Panc1 (cell line): ENCODE results near the gene SLC22A23. TPM values are rescaled to one million over a fixed set of nuclear protein-coding genes. Genes with fewer than 3 reads are reported as not detected.

Source experiments
- ATAC-seq: fragments of 200-7000 bp; cut with Tn5 transposase; 2 replicates; pipeline ENCODE4 v1.9.1; 2020; ENCODE audit warnings: mild to moderate bottlenecking, moderate library complexity
- BruUV-seq: library from RNA; stranded (reverse); fragments of 400-500 nt; replicated peaks from 2 replicates; lab custom pipeline; 2021; lab: Mats Ljungman, UMichigan
- CTCF ChIA-PET: fragments of 300-600 bp; sonication (Branson Sonifier 250); formaldehyde crosslinking; loops from one replicate; lab custom pipeline; 2022; ENCODE audit warnings: antibody characterized with exemption; lab: Charles Lee
- POLR2A ChIA-PET: fragments of 300-600 bp; sonication (Branson Sonifier 250); formaldehyde crosslinking; loops from one replicate; lab custom pipeline; 2022; ENCODE audit warnings: antibody characterized with exemption; lab: Charles Lee
- DNase-seq: peaks from one replicate; pipeline ENCODE4 v3.0.0-alpha.2; 2010; ENCODE audit warnings: low read depth, low spot score
- H3K27ac ChIP-seq: 2 replicates; pipeline ENCODE4 v1.5.1; 2011; ENCODE audit warnings: mild to moderate bottlenecking, low read length, inconsistent platforms
- H3K27me3 ChIP-seq: fragments of 200-500 bp; sonication (Bioruptor generic); 2 replicates; pipeline ENCODE4 v1.6.0; 2014; ENCODE audit warnings: low read length, inconsistent platforms; ENCODE audit not compliant: control insufficient read depth, insufficient read depth
- H3K36me3 ChIP-seq: fragments of 200-500 bp; sonication (Bioruptor generic); 2 replicates; pipeline ENCODE4 v1.5.1; 2014; ENCODE audit warnings: inconsistent platforms, mild to moderate bottlenecking, low read length, moderate library complexity; ENCODE audit not compliant: control insufficient read depth, insufficient read depth
- H3K4me1 ChIP-seq: 2 replicates; pipeline ENCODE4 v1.5.1; 2011; ENCODE audit warnings: inconsistent platforms, mild to moderate bottlenecking, low read length, moderate library complexity; ENCODE audit not compliant: control insufficient read depth, insufficient read depth
- H3K4me3 ChIP-seq, 2 experiments: 2 replicates each; pipeline ENCODE4 v1.5.1; 2011 to 2012; ENCODE audit warnings: low read depth in 2 of 2, low read length in 2 of 2, mild to moderate bottlenecking in 2 of 2, inconsistent platforms in 1 of 2, moderate library complexity in 1 of 2
- H3K9me3 ChIP-seq: fragments of 200-500 bp; sonication (Bioruptor generic); 2 replicates; pipeline ENCODE4 v1.5.1; 2014; ENCODE audit warnings: low read depth, mild to moderate bottlenecking, inconsistent platforms, low read length, moderate library complexity; ENCODE audit not compliant: control insufficient read depth, insufficient read depth
- CTCF ChIP-seq: fragments of 450-650 bp; IDR thresholded peaks from 2 replicates; pipeline ENCODE4 v1.5.1; 2017; ENCODE audit warnings: mild to moderate bottlenecking
- POLR2AphosphoS5 ChIP-seq: IDR thresholded peaks from 2 replicates; pipeline ENCODE4 v1.6.1; 2012; ENCODE audit warnings: mild to moderate bottlenecking, low read depth, low read length, moderate library complexity
- REST ChIP-seq, 2 experiments: IDR thresholded peaks; 2 replicates each; pipeline ENCODE4 v1.6.1; 2011 to 2012; ENCODE audit warnings: low read depth in 2 of 2, control low read depth in 1 of 2, low read length in 1 of 2, mild to moderate bottlenecking in 1 of 2, moderate library complexity in 1 of 2; ENCODE audit not compliant: insufficient read depth in 1 of 2
- SIN3A ChIP-seq: IDR thresholded peaks from 2 replicates; pipeline ENCODE4 v1.6.1; 2012; ENCODE audit warnings: low read depth, mild to moderate bottlenecking, low read length, moderate library complexity, borderline replicate concordance; ENCODE audit not compliant: insufficient read depth
- TCF7L2 ChIP-seq: IDR thresholded peaks from 2 replicates; pipeline ENCODE4 v1.6.1; 2011; ENCODE audit warnings: mild to moderate bottlenecking, low read depth, low read length, inconsistent platforms
- in situ Hi-C: cut with HindIII; loops from 2 replicates; pipeline ENCODE4 v1.10.0; 2016; ENCODE audit warnings: low sequenced_read_pairs, low pct_unique_long_range_greater_than_20kb
- intact Hi-C: fragments of 100-400 bp; cut with micrococcal nuclease; formaldehyde crosslinking; loops from one replicate; pipeline ENCODE4 v1.10.0; 2022; ENCODE audit not compliant: unreplicated experiment
- total RNA-seq: library from RNA; stranded (reverse); gene quantifications from one replicate; pipeline ENCODE4 v1.2.1, GENCODE V29; 2021; ENCODE audit not compliant: unreplicated experiment

The SLC22A23 gene
- total RNA-seq, 1 experiment from 2014 or later = 4.5 TPM

- no peak for ATAC-seq
- in situ Hi-C loops = no loop called here
- no peak for DNase-seq
- no peak for TF ChIP-seq TCF7L2
- TF ChIP-seq SIN3A = no peak
- TF ChIP-seq REST (IDR thresholded peaks at IDR 0.05; ENCODE audit: insufficient read depth in 1 of 2, low read depth in 2 of 2, low read length in 1 of 2) = no peak
- no peak for TF ChIP-seq CTCF
- TF ChIP-seq POLR2AphosphoS5 = no peak
- Histone ChIP-seq H3K27me3 (peaks cover 15% of the 10 kb centered on the region), H3K4me3 (no peak overlapping the region), H3K27ac (no peak overlapping the region), H3K4me1 (peaks cover 16% of the 10 kb centered on the region), H3K36me3 (no peaks in the 10 kb centered on the region), H3K9me3 (no peaks in the 10 kb centered on the region)
- intact Hi-C loops = loop anchor here (10.0 kb wide), 2 partner anchors 160 to 280 kb away; no protein-coding TSS in a partner anchor
- no TSS peak for BruUV-seq
- POLR2A ChIA-PET = no interaction called here
- CTCF ChIA-PET = interaction anchor here (0.6 kb wide), 1 partner anchor 838 kb away, joined by 7 read pairs; no protein-coding TSS in a partner anchor
Measured at GRCh38 chr6:3454273-3455010, 2.4 kb downstream of the SLC22A23 start.

GRCh38 chr6:3453413-3454272 is 3.2 kb downstream of the SLC22A23 start:
- H3K9me3 ChIP-seq = no peaks in the 10 kb centered on the region
- no TSS peak for BruUV-seq
- peaks cover 16% of the 10 kb centered on the region for H3K4me1 ChIP-seq
- intact Hi-C loops (loop anchor here (10.0 kb wide), 2 partner anchors 159 to 281 kb away; no protein-coding TSS in a partner anchor), in situ Hi-C loops (no loop called here)
- no peak for ATAC-seq
- ChIA-PET POLR2A (no interaction called here), CTCF (interaction anchor here (0.6 kb wide), 1 partner anchor 837 kb away, joined by 7 read pairs; no protein-coding TSS in a partner anchor)
- H3K36me3 ChIP-seq = no peaks in the 10 kb centered on the region
- H3K27ac ChIP-seq = no peak overlapping the region
- H3K27me3 ChIP-seq = peaks cover 15% of the 10 kb centered on the region
- no peak overlapping the region for H3K4me3 ChIP-seq
- TF ChIP-seq REST (IDR thresholded peaks at IDR 0.05; ENCODE audit: insufficient read depth in 1 of 2, low read depth in 2 of 2, low read length in 1 of 2) = no peak
- TF ChIP-seq TCF7L2 = no peak
- TF ChIP-seq SIN3A = no peak
- no peak for TF ChIP-seq CTCF
- TF ChIP-seq POLR2AphosphoS5 = no peak
- DNase-seq = no peak
